GM12878 (cell line): ENCODE results near the gene FBXL19. TPM values are rescaled to one million over a fixed set of nuclear protein-coding genes. Genes with fewer than 3 reads are reported as not detected.

ENCODE experiments used
- ATAC-seq: fragments of 200-7000 bp; cut with Tn5 transposase; 3 replicates; pipeline ENCODE4 v1.9.1; 2020; ENCODE audit warnings: mild to moderate bottlenecking, moderate library complexity
- BruUV-seq: library from RNA; stranded (reverse); fragments of 400-500 nt; replicated peaks from 2 replicates; lab custom pipeline; 2021; lab: Mats Ljungman, UMichigan
- CTCF ChIA-PET: fragments of 300-600 bp; sonication (Branson Sonifier 250); formaldehyde crosslinking; extraction: SDS; loops from one replicate; lab custom pipeline; 2021; ENCODE audit warnings: inconsistent platforms; lab: Yijun Ruan, JAX
- POLR2A ChIA-PET: fragments of 350-600 bp; formaldehyde crosslinking; extraction: SDS; loops from one replicate; lab custom pipeline; 2021; ENCODE audit warnings: inconsistent platforms; lab: Charles Lee
- RAD21 ChIA-PET: fragments of 300-600 bp; sonication (Branson Sonifier 250); formaldehyde crosslinking; loops from one replicate; lab custom pipeline; 2023; ENCODE audit warnings: antibody characterized with exemption; ENCODE audit not compliant: unreplicated experiment; lab: Charles Lee
- SMC1A ChIA-PET: fragments of 300-600 bp; sonication (Branson Sonifier 250); formaldehyde crosslinking; loops from one replicate; lab custom pipeline; 2023; ENCODE audit not compliant: unreplicated experiment, uncharacterized antibody; lab: Charles Lee
- DNase-seq: peaks from one replicate; pipeline ENCODE4 v3.0.0-alpha.2; 2011; ENCODE audit warnings: low read depth, low spot score
- FAIRE-seq: peaks from 3 replicates; lab custom pipeline; 2011; peaks lifted over from hg19 to GRCh38; lab: Jason Lieb, UNC
- H2AFZ ChIP-seq: 2 replicates; pipeline ENCODE4 v1.6.0; 2011; ENCODE audit warnings: low read depth, low read length, control low read depth; ENCODE audit not compliant: control insufficient read depth
- H3K27ac ChIP-seq: 2 replicates; pipeline ENCODE4 v1.5.1; 2011; ENCODE audit warnings: control low read depth; ENCODE audit not compliant: control insufficient read depth, insufficient read depth
- H3K27me3 ChIP-seq, 2 experiments: replicated peaks in 1 of 2; 2 replicates each; pipeline versions ENCODE4 v1.6.0 to v1.6.1; 2011; ENCODE audit warnings: low read length in 1 of 2; ENCODE audit not compliant: control insufficient read depth in 2 of 2, insufficient read depth in 2 of 2
- H3K36me3 ChIP-seq, 2 experiments: 2 replicates each; pipeline ENCODE4 v1.5.1; 2011; ENCODE audit warnings: low read length in 1 of 2; ENCODE audit not compliant: control insufficient read depth in 2 of 2, insufficient read depth in 2 of 2
- H3K4me1 ChIP-seq: 2 replicates; pipeline ENCODE4 v1.6.1; 2011; ENCODE audit warnings: mild to moderate bottlenecking, low read length, moderate library complexity, mixed read lengths; ENCODE audit not compliant: control insufficient read depth, insufficient read depth
- H3K4me2 ChIP-seq: 2 replicates; pipeline ENCODE4 v1.6.0; 2011; ENCODE audit warnings: control low read depth; ENCODE audit not compliant: control insufficient read depth, insufficient read depth
- H3K4me3 ChIP-seq: fragments of 200-600 bp; sonication (generic); 2 replicates; pipeline ENCODE4 v1.5.1; 2016
- H3K79me2 ChIP-seq: 2 replicates; pipeline ENCODE4 v1.6.0; 2011; ENCODE audit warnings: low read length; ENCODE audit not compliant: control insufficient read depth, insufficient read depth
- H3K9ac ChIP-seq: 2 replicates; pipeline ENCODE4 v1.8.0; 2011; ENCODE audit warnings: low read length, control low read depth, mixed read lengths; ENCODE audit not compliant: control insufficient read depth, insufficient read depth
- H3K9me3 ChIP-seq: replicated peaks from 3 replicates; pipeline ENCODE4 v1.5.1; 2011; ENCODE audit warnings: mild to moderate bottlenecking, low read length; ENCODE audit not compliant: control insufficient read depth, insufficient read depth
- H4K20me1 ChIP-seq: 2 replicates; pipeline ENCODE4 v1.6.0; 2011; ENCODE audit not compliant: control insufficient read depth, insufficient read depth
- DPF2 ChIP-seq: fragments of 450-650 bp; IDR thresholded peaks from 2 replicates; pipeline ENCODE4 v1.6.1; 2017; ENCODE audit warnings: mild to moderate bottlenecking
- MXI1 ChIP-seq: fragments of 150-350 bp; IDR thresholded peaks from 2 replicates; pipeline ENCODE4 v1.6.1; 2011; ENCODE audit warnings: low read depth, mild to moderate bottlenecking, inconsistent platforms, low read length, improper control_type of control experiment
- NRF1 ChIP-seq: conservative IDR thresholded peaks from 2 replicates; pipeline ENCODE4 v1.6.1; 2011; ENCODE audit warnings: mild to moderate bottlenecking, low read depth, low read length, improper control_type of control experiment
- RAD21 ChIP-seq: IDR thresholded peaks from 2 replicates; pipeline ENCODE4 v1.6.1; 2011; ENCODE audit warnings: mild to moderate bottlenecking, low read depth, low read length, moderate library complexity; ENCODE audit not compliant: insufficient read depth
- RUNX3 ChIP-seq: IDR thresholded peaks from 2 replicates; pipeline ENCODE4 v1.6.1; 2012; ENCODE audit warnings: low read length, inconsistent platforms
- WGBS: methylation state at CpG from one replicate; pipeline ENCODE4 v1.1.6; 2016; ENCODE audit warnings: low lambda C conversion rate; ENCODE audit not compliant: insufficient replicate concordance, insufficient coverage; ENCODE audit errors: missing lambda C conversion rate; 5-methylcytosine and 5-hydroxymethylcytosine counted together
- in situ Hi-C: fragments of 300-500 bp; cut with MboI; formaldehyde crosslinking; loops from 9 replicates; pipeline ENCODE4 v1.14.3; 2018; ENCODE audit warnings: mixed read lengths
- intact Hi-C: fragments of 100-400 bp; cut with micrococcal nuclease; formaldehyde crosslinking; loops from one replicate; pipeline ENCODE4 v1.14.2; 2022; ENCODE audit not compliant: unreplicated experiment
- polyA plus RNA-seq, 11 experiments: library from polyadenylated mRNA; depleted of rRNA in 4 of 11; unstranded in 6 of 11; stranded (reverse) in 5 of 11; fragments of >200 nt; fragmentation: Nextera tagmentation in 4 of 11; fragmentation: Illumina TruSeq in 1 of 11; extraction: Ambion mirVana in 4 of 11; extraction: Trizol in 1 of 11; gene quantifications; 1 replicate in 1 of 11; 2 replicates in 10 of 11; pipeline versions ENCODE4 v1.2.1 to v1.2.3, GENCODE V29; 2011 to 2016; ENCODE audit warnings: inconsistent platforms in 2 of 11, missing spikeins in 2 of 11, low read depth in 1 of 11
- total RNA-seq, 4 experiments: library from RNA; depleted of rRNA in 3 of 4; stranded (reverse); fragments of >200 nt in 3 of 4; fragmentation: Illumina TruSeq in 1 of 4; extraction: Trizol in 1 of 4; gene quantifications; 2 replicates each; pipeline versions ENCODE4 v1.2.1 to v1.2.3, GENCODE V29; 2013 to 2021
- TF ChIP-seq, protein P1 (sequence below): fragments of 450-650 bp; IDR thresholded peaks from 2 replicates; pipeline ENCODE4 v1.6.1; 2014; ENCODE audit warnings: mild to moderate bottlenecking
- TF ChIP-seq, protein P2 (sequence below): fragments of 450-650 bp; IDR thresholded peaks from 2 replicates; pipeline ENCODE4 v1.6.1; 2017; ENCODE audit warnings: mild to moderate bottlenecking

FBXL19 gene
- total and polyA plus RNA-seq, 10 of the 15 experiments (the other 5 are each of a cell fraction or from before 2014, with no cell fraction given): 0.02 to 32.1 (median 6.8) TPM; not detected in 1

- peak; percentile 51; the same call in 1 of the 2 replicates for TF ChIP-seq DPF2
- TF ChIP-seq NRF1: no peak
- no peak for TF ChIP-seq MXI1
- TF ChIP-seq, protein P1, sequence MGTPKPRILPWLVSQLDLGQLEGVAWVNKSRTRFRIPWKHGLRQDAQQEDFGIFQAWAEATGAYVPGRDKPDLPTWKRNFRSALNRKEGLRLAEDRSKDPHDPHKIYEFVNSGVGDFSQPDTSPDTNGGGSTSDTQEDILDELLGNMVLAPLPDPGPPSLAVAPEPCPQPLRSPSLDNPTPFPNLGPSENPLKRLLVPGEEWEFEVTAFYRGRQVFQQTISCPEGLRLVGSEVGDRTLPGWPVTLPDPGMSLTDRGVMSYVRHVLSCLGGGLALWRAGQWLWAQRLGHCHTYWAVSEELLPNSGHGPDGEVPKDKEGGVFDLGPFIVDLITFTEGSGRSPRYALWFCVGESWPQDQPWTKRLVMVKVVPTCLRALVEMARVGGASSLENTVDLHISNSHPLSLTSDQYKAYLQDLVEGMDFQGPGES: no peak
Observed at GRCh38 chr16:30984669-30985400, 61.5 kb downstream of the FBXL19 start, which contains the start of gene HSD3B7 (continued).

GRCh38 chr16:30985401-30986128 lies 62.2 kb downstream of the FBXL19 start:
- Histone ChIP-seq H3K79me2 (no peaks in the 10 kb centered on the region), H3K4me3 (no peak overlapping the region), H3K4me1 (no peaks in the 10 kb centered on the region), H2AFZ (no peak overlapping the region), H3K9ac (no peak overlapping the region), H4K20me1 (no peaks in the 10 kb centered on the region), H3K27ac (no peak overlapping the region), H3K9me3 (no peaks in the 10 kb centered on the region), H3K4me2 (no peak overlapping the region), H3K36me3 (peaks cover 5 to 23% of the 10 kb centered on the region in 2 experiments), H3K27me3 (no peaks in the 10 kb centered on the region)
- ChIA-PET SMC1A (interaction anchor here (0.6 to 2.8 kb wide), 10 partner anchors 11 to 457 kb away, joined by 3 to 11 read pairs (median 4); partner anchors contain the start of genes VKORC1, ZNF646, ZNF668 and ZNF843), CTCF (interaction anchor here (0.6 to 2.8 kb wide), 24 partner anchors 10 to 883 kb away, joined by 3 to 17 read pairs (median 6); partner anchors contain the start of genes STX4, VKORC1, ZNF646 and ZNF668), POLR2A (interaction anchor here (0.5 to 1.2 kb wide), 5 partner anchors 8 to 458 kb away, joined by 3 to 4 read pairs (median 3); no protein-coding TSS in a partner anchor), RAD21 (interaction anchor here (0.6 to 2.9 kb wide), 9 partner anchors 10 to 883 kb away, joined by 3 to 25 read pairs (median 5); partner anchors contain the start of genes ZNF646, ZNF668 and ZNF843)
- DNase-seq (no peak), FAIRE-seq (no peak), ATAC-seq (peak; percentile 19)
- intact Hi-C loops: loop anchor here (1.0 to 2.0 kb wide), 2 partner anchors 109 to 458 kb away; partner anchors contain the start of gene VKORC1
- TF ChIP-seq, protein P2, sequence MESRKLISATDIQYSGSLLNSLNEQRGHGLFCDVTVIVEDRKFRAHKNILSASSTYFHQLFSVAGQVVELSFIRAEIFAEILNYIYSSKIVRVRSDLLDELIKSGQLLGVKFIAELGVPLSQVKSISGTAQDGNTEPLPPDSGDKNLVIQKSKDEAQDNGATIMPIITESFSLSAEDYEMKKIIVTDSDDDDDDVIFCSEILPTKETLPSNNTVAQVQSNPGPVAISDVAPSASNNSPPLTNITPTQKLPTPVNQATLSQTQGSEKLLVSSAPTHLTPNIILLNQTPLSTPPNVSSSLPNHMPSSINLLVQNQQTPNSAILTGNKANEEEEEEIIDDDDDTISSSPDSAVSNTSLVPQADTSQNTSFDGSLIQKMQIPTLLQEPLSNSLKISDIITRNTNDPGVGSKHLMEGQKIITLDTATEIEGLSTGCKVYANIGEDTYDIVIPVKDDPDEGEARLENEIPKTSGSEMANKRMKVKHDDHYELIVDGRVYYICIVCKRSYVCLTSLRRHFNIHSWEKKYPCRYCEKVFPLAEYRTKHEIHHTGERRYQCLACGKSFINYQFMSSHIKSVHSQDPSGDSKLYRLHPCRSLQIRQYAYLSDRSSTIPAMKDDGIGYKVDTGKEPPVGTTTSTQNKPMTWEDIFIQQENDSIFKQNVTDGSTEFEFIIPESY: 0 out of 2 replicates have a peak, but pooled peaks have one; percentile 5
- TF ChIP-seq RAD21 (peak; percentile 11; the same call in 1 of the 2 replicates), RUNX3 (no peak)
- no TSS peak for BruUV-seq
- in situ Hi-C loops: loop anchor here (5.0 to 25.0 kb wide), 2 partner anchors 112 to 452 kb away; partner anchors contain the start of genes COX6A2 and ZNF843
- WGBS: 79% methylated on average over 18 of the region's 20 CpGs
